Activated CD8-positive, alpha-beta memory T cell treated with anti-CD3 and anti-CD28 coated beads, Interleukin-2, amount 50 U/mL, for 24 hours (primary cell): ENCODE data around the gene AKR1C1.
"Not testable (repeated sequence)": the region's sequence is repeated elsewhere in the genome, so short reads cannot be mapped to it uniquely, and the experiment has no call there.

Experiments used
- DNase-seq: peaks from one replicate; pipeline ENCODE4 v3.0.0-alpha.2; 2020; ENCODE audit errors: extremely low read depth

The AKR1C1 gene

GRCh38 chr10:4984223-4984622, 21.0 kb downstream of the AKR1C1 start:
- no peak for DNase-seq

GRCh38 chr10:4984971-4985594, 21.9 kb downstream of the AKR1C1 start:
- DNase-seq = no peak

- not testable (repeated sequence) for DNase-seq
These were observed 24.9 kb downstream of the AKR1C1 start for GRCh38 chr10:4988000-4988641.

GRCh38 chr10:4990217-4990616, 27.0 kb downstream of the AKR1C1 start:
- no peak for DNase-seq

GRCh38 chr10:4991463-4991862, 28.2 kb downstream of the AKR1C1 start:
- DNase-seq = not testable (repeated sequence)

- not testable (repeated sequence) for DNase-seq
These were observed 29.3 kb downstream of the AKR1C1 start for GRCh38 chr10:4992564-4992963.

GRCh38 chr10:4994260-4994659, 31.0 kb downstream of the AKR1C1 start:
- DNase-seq = not testable (repeated sequence)

- DNase-seq = no peak
These were observed 35.5 kb downstream of the AKR1C1 start for GRCh38 chr10:4998671-4999070.

GRCh38 chr10:5002013-5002727, 39.0 kb downstream of the AKR1C1 start:
- no peak for DNase-seq

- not testable (repeated sequence) for DNase-seq
These were observed 40.2 kb downstream of the AKR1C1 start, which contains the start of gene AKR1C2 for GRCh38 chr10:5003127-5004029. Gene AKR1C2, minus strand, starts transcription at chr10:5003857. Its CDS starts 22 bp downstream, at chr10:5003835.

- DNase-seq = not testable (repeated sequence)
These were observed 40.8 kb downstream of the AKR1C1 start for GRCh38 chr10:5004030-5004385.

GRCh38 chr10:5004501-5004900, 41.3 kb downstream of the AKR1C1 start:
- not testable (repeated sequence) for DNase-seq

GRCh38 chr10:5008857-5009548, 45.8 kb downstream of the AKR1C1 start:
- not testable (repeated sequence) for DNase-seq

- DNase-seq = not testable (repeated sequence)
These were observed 46.8 kb downstream of the AKR1C1 start for GRCh38 chr10:5010043-5010442.

GRCh38 chr10:5011392-5011791, 48.2 kb downstream of the AKR1C1 start:
- DNase-seq = not testable (repeated sequence)

GRCh38 chr10:5012595-5012994, 49.4 kb downstream of the AKR1C1 start:
- no peak for DNase-seq

GRCh38 chr10:5013385-5013784, 50.2 kb downstream of the AKR1C1 start:
- DNase-seq = no peak

GRCh38 chr10:5014200-5014910, 51.1 kb downstream of the AKR1C1 start:
- not testable (repeated sequence) for DNase-seq

- no peak for DNase-seq
These were observed 51.7 kb downstream of the AKR1C1 start for GRCh38 chr10:5014936-5015335.

- no peak for DNase-seq
These were observed 54.9 kb downstream of the AKR1C1 start for GRCh38 chr10:5018134-5018533.
